Endothelial cell of umbilical vein (primary cell): ENCODE results near the gene MTA2.

Experiments
- CTCF ChIP-seq, 2 donors: IDR thresholded peaks; 1 replicate in 1 of 2; 2 replicates in 1 of 2; pipeline ENCODE4 v1.5.1; 2011; ENCODE audit warnings: low read length in 2 of 2, mild to moderate bottlenecking in 2 of 2, moderate library complexity in 2 of 2, control low read depth in 1 of 2, inconsistent platforms in 1 of 2, low read depth in 1 of 2; ENCODE audit not compliant: insufficient read depth in 1 of 2; ENCODE audit errors: extremely low read depth in 1 of 2
- EZH2 ChIP-seq: IDR thresholded peaks from 2 replicates; pipeline ENCODE4 v1.6.1; 2012; ENCODE audit warnings: borderline replicate concordance, low read depth, mild to moderate bottlenecking, moderate library complexity, low read length, inconsistent platforms; ENCODE audit not compliant: severe bottlenecking
- FOS ChIP-seq: IDR thresholded peaks from 2 replicates; pipeline ENCODE4 v1.6.1; 2011; ENCODE audit warnings: mild to moderate bottlenecking, low read length, moderate library complexity, borderline replicate concordance; ENCODE audit not compliant: insufficient read depth
- MAX ChIP-seq: IDR thresholded peaks from 2 replicates; pipeline ENCODE4 v1.6.1; 2011; ENCODE audit not compliant: insufficient read depth, insufficient read length
- MYC ChIP-seq: IDR thresholded peaks from one replicate; pipeline ENCODE4 v1.6.1; 2011; ENCODE audit warnings: mild to moderate bottlenecking, low read depth, low read length
- POLR2A ChIP-seq: IDR thresholded peaks from 2 replicates; pipeline ENCODE4 v1.6.1; 2012; ENCODE audit warnings: low read depth, mild to moderate bottlenecking, control low read depth, low read length
- POLR2AphosphoS5 ChIP-seq: IDR thresholded peaks from 2 replicates; pipeline ENCODE4 v1.6.1; 2012; ENCODE audit warnings: low read depth, mild to moderate bottlenecking, control low read depth, low read length, moderate library complexity; ENCODE audit not compliant: insufficient read depth

- TF ChIP-seq CTCF (IDR thresholded peaks at IDR 0.05; ENCODE audit: extremely low read depth in 1 of 2, insufficient read depth in 1 of 2, low read depth in 1 of 2, low read length in 2 of 2), result no peak
- TF ChIP-seq EZH2, result no peak
- TF ChIP-seq POLR2AphosphoS5, result no peak
- TF ChIP-seq POLR2A, result no peak
- TF ChIP-seq MYC, result no peak
- TF ChIP-seq MAX, result no peak
- TF ChIP-seq FOS, result no peak
Observed at GRCh38 chr11:62575837-62576236, 25.8 kb downstream of the MTA2 start.
